Prostate gland (tissue), 2 donors: ENCODE results near the gene AGPAT2.

ENCODE experiments used
- CTCF ChIP-seq, 4 experiments: fragments of 200-600 bp in 2 of 4; fragments of 450-650 bp in 2 of 4; sonication (generic) in 2 of 4; IDR thresholded peaks; 1 replicate in 3 of 4; 2 replicates in 1 of 4; pipeline ENCODE4 v1.5.1; 2016 to 2019; ENCODE audit warnings: antibody characterized with exemption in 4 of 4, mild to moderate bottlenecking in 2 of 4, moderate library complexity in 2 of 4
- POLR2A ChIP-seq: fragments of 450-650 bp; IDR thresholded peaks from one replicate; pipeline ENCODE4 v1.6.1; 2016; ENCODE audit warnings: antibody characterized with exemption, mild to moderate bottlenecking

- TF ChIP-seq CTCF (IDR thresholded peaks at IDR 0.05) (no peak), POLR2A (no peak)
Observed at GRCh38 chr9:136676920-136677686, 10.2 kb downstream of the AGPAT2 start.
